DOHH2 (cell line): ENCODE results near the gene DHDDS.

Experiments
- CTCF ChIP-seq: fragments of 200-600 bp; sonication (generic); IDR thresholded peaks from one replicate; pipeline ENCODE4 v1.5.1; 2014; ENCODE audit warnings: antibody characterized with exemption, mild to moderate bottlenecking, low read depth, low read length; ENCODE audit not compliant: poor library complexity, severe bottlenecking
- EZH2phosphoT487 ChIP-seq: fragments of 200-600 bp; sonication (generic); IDR thresholded peaks from 2 replicates; pipeline ENCODE4 v1.6.1; 2017; ENCODE audit warnings: borderline replicate concordance, mild to moderate bottlenecking, antibody characterized with exemption, low read length, moderate library complexity, mixed read lengths

GRCh38 chr1:26438041-26438440, 5.9 kb downstream of the DHDDS start:
- TF ChIP-seq CTCF, result no peak
- no peak for TF ChIP-seq EZH2phosphoT487
